ENCODE data around the gene RARB.

- TF ChIP-seq CTCF (IDR thresholded peaks at IDR 0.05; ENCODE audit: insufficient read depth, low read length), result no peak
- no peak for TF ChIP-seq GABPA (IDR thresholded peaks at IDR 0.05; ENCODE audit: low read depth)
Measured at GRCh38 chr3:25592510-25592968, 164.5 kb downstream of the RARB start.
